ENCODE data around the gene XRN1.

GRCh38 chr3:142296507-142296906 is 151.3 kb downstream of the XRN1 start:
- TF ChIP-seq CTCF (IDR thresholded peaks at IDR 0.05) (no peak), POLR2A (IDR thresholded peaks at IDR 0.05) (no peak), EP300 (IDR thresholded peaks at IDR 0.05) (no peak)
